HG03135 (cell line): ENCODE results near the gene METTL6.
"Not testable (repeated sequence)": the region's sequence is repeated elsewhere in the genome, so short reads cannot be mapped to it uniquely, and the experiment has no call there.

Experiments used
- ATAC-seq: cut with Tn5 transposase; IDR thresholded peaks from one replicate; pipeline ENCODE4 v1.9.1; 2021; ENCODE audit warnings: mild to moderate bottlenecking, moderate library complexity; ENCODE audit not compliant: unreplicated experiment

METTL6 gene

DNA sequence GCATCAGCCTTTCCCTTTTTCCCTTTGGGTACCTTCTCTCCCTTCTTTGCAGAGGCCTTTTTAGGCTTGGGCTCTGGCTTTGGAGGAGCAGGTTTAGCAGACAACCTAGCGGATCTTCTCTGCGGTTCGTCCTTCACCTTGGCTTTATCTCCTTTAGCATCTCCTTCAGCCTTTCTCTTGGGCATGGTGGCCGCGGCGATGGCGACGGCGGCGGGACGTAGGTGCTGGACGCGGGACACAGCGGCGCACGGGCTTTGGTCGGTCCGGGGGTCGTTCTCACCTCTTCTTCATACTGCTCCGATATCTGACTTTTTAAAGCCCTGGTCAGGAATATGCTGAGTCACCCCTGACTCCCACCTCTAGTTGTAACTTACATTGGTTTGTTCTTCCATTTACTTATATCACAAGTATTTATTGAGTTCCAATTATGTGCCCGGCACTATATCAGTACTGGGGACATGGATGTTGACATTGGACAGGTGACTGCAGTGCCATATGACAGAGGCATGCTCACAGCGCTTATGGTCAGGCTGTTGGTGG is 51.8 kb downstream of the METTL6 start:
- ATAC-seq: no peak

DNA sequence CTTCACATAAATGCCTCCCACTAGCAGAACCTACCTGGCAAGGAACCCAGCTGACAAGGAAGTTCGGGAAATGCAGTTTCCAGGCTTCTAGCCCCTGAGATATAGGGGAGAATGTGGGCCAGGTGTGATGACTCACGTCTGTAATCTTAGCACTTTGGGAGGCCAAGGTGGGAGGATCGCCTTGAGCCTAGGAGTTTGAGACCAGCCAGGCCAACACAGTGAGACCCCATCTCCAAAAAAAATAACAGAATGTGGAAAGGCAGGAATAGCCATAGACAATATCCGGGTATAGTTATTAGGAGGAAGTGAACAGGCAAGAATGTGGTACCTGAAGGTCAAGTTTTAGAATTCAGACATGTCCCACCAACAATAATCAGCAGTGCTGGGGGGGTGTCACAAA is 54.4 kb downstream of the METTL6 start:
- ATAC-seq: no peak

DNA sequence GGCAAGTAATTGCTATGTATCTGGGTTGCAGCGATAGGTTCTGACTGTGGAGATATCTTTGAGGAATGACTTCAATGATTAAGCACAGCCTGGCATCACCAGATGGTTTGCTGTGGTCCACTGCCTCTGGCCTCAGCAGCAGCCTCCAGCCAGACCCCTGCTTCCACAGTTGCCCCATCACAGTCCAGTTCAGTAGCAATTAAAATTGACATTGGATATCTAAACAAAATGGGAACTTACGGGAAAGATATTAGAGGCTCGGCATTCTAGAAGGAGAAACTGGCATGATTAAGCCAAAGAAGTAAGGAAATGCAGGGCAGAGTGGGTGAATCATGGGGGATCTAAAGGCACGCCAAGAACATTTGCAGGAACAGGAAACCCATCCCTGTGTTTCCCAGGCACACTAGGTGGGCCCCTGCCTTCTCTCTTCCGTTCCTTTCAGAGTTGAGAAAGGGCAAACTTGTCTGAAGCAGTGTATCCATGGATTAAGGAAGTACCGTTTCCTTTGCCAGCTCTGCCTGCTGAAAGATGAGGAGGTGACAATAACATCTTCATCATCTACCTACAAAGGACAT is 58.7 kb downstream of the METTL6 start:
- ATAC-seq: no peak

DNA sequence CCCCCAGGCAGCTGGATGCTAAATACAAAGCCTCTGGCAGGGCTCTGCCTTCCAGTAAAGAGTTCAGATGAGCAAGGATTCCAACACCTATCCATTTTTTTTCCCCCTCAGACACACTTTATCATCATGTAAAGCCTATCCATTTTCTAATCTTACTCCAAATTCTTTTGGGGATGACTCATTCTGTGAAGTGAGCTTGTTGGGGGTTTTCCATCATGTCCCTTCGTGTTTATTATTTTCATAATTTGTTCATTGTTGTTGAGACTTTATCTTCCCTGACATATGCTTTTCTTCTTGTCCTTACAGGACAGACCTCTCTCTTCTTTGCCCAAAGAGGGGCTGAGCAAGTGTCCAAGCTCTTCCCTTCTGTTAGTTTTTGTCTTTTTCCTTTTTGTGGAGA is 60.3 kb downstream of the METTL6 start:
- no peak for ATAC-seq

GRCh38 chr3:15364078-15364477 is 63.3 kb downstream of the METTL6 start:
- ATAC-seq: not testable (repeated sequence)

DNA sequence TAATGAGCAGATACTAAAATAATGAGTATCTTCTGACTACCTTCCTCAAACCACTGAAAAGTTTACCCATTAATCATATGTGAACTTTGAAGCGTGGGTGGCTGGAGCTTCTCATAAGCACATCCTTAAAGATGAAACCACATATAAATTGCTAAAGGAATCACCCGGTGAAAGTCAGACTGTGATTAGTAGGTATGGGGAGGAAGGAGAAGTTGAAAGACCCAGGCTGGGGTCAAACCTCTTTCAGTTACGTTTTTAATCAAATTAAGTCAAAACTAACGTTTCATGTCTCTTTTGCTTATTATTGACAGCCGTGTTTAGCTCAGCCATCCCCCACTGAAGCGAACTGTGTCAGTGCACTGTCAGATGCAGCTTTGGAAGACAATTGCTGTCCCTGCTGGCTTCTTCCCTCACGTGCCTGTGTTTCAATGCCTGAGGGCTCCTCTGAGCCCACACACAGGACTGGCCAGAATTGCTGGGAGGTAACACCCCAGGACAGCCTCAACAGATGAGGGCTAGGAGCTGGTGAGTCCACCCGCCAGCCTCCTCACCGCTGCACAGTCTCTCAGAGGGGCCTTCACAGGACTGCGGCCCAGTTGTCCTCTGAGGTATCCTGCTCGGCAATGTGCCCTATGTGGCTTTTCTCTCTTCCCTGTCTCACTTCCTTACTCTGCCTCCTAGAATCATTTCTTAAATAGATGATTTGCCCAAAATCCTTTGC is 65.7 kb downstream of the METTL6 start:
- peak; percentile 83 for ATAC-seq

GRCh38 chr3:15360788-15361493 is 66.4 kb downstream of the METTL6 start:
- ATAC-seq: peak; percentile 2
